ENCODE measurements around the gene SCOC. TPM values are rescaled to one million over a fixed set of nuclear protein-coding genes. Genes with fewer than 3 reads are reported as not detected.
A peak's percentile ranks its signal among the peaks of the same experiment; 100 is the strongest.

The SCOC gene
- total and polyA plus RNA-seq, 2 of the 13 experiments (the other 11 are each of a cell fraction or from before 2014, with no cell fraction given), result 43.8 to 65.2 TPM

DNA sequence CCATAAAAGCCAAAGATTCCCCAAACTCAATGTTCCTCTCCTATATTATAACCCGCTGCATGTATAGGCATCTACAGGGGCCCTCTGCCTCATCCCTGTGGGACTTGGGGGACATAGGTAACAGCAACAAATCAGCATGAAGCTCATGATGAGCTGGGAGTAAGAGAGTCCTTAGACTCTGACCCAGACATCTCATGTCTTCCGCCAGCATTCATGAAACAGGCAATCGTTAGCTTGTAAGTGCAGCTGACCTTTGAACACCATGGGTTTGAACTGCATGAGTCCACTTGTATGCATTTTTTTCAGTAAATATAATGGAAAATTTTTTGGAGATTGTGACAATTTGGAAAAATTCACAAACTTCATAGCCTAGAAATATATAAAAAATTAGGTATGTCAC lies 10.4 kb upstream of the SCOC start (continued):
- no peak for TF ChIP-seq CENPBD1 (CRISPR knock-in tag; IDR thresholded peaks at IDR 0.05; ENCODE audit: borderline replicate concordance, low read depth)
- TF ChIP-seq, protein P1, sequence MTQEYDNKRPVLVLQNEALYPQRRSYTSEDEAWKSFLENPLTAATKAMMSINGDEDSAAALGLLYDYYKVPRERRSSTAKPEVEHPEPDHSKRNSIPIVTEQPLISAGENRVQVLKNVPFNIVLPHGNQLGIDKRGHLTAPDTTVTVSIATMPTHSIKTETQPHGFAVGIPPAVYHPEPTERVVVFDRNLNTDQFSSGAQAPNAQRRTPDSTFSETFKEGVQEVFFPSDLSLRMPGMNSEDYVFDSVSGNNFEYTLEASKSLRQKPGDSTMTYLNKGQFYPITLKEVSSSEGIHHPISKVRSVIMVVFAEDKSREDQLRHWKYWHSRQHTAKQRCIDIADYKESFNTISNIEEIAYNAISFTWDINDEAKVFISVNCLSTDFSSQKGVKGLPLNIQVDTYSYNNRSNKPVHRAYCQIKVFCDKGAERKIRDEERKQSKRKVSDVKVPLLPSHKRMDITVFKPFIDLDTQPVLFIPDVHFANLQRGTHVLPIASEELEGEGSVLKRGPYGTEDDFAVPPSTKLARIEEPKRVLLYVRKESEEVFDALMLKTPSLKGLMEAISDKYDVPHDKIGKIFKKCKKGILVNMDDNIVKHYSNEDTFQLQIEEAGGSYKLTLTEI (CRISPR knock-in tag; conservative IDR thresholded peaks at IDR 0.05), result no peak
- no peak for TF ChIP-seq ZBTB10 (CRISPR knock-in tag; IDR thresholded peaks at IDR 0.05; ENCODE audit: borderline replicate concordance)
- peak; percentile 45; the same call in 1 of the 2 replicates for TF ChIP-seq GATAD2A (CRISPR knock-in tag; IDR thresholded peaks at IDR 0.05)
- no peak for TF ChIP-seq PCBP2 (optimal IDR thresholded peaks at IDR 0.05; ENCODE audit: low read depth, low read length, poor library complexity, severe bottlenecking)
- no peak for TF ChIP-seq PRDM4 (CRISPR knock-in tag; IDR thresholded peaks at IDR 0.05; ENCODE audit: borderline replicate concordance)
- no peak for TF ChIP-seq ZBED4 (CRISPR knock-in tag; IDR thresholded peaks at IDR 0.05; ENCODE audit: borderline replicate concordance)
- TF ChIP-seq RBFOX2 (IDR thresholded peaks at IDR 0.05; ENCODE audit: low read depth, low read length), result no peak
- no peak for TF ChIP-seq EED (CRISPR knock-in tag; IDR thresholded peaks at IDR 0.05)
- no peak for TF ChIP-seq AHR (CRISPR knock-in tag; IDR thresholded peaks at IDR 0.05)
- peak; percentile 51; the same call in 1 of the 2 replicates for TF ChIP-seq NFIC (IDR thresholded peaks at IDR 0.05; ENCODE audit: low read length)
- no peak for TF ChIP-seq FOSL1 (CRISPR knock-in tag; IDR thresholded peaks at IDR 0.05; ENCODE audit: borderline replicate concordance)
- TF ChIP-seq U2AF2 (IDR thresholded peaks at IDR 0.05; ENCODE audit: low read depth, low read length), result no peak
- TF ChIP-seq ZNF737 (CRISPR knock-in tag; IDR thresholded peaks at IDR 0.05; ENCODE audit: borderline replicate concordance), result no peak
- TF ChIP-seq ZNF589 (CRISPR knock-in tag; conservative IDR thresholded peaks at IDR 0.05), result no peak
- TF ChIP-seq CREB3 (CRISPR knock-in tag; IDR thresholded peaks at IDR 0.05), result no peak
